Mucosa of descending colon (tissue), 3 donors: ENCODE data around the gene ZNF367. TPM values are rescaled to one million over a fixed set of nuclear protein-coding genes. Genes with fewer than 3 reads are reported as not detected.

Source experiments
- ATAC-seq: fragments of 200-7000 bp; cut with Tn5 transposase; one replicate; pipeline ENCODE4 v1.9.1; 2020; ENCODE audit warnings: mild to moderate bottlenecking, moderate library complexity
- DNase-seq, 3 donors: peaks; one replicate each; pipeline ENCODE4 v3.0.0-alpha.2; 2020
- H3K36me3 ChIP-seq: fragments of 200-600 bp; one replicate; pipeline ENCODE4 v1.8.0; 2021; ENCODE audit warnings: low read depth, mild to moderate bottlenecking
- H3K4me1 ChIP-seq: fragments of 200-600 bp; one replicate; pipeline ENCODE4 v1.8.0; 2021; ENCODE audit warnings: low read depth, mild to moderate bottlenecking
- H3K4me3 ChIP-seq: fragments of 200-600 bp; one replicate; pipeline ENCODE4 v1.8.0; 2021; ENCODE audit warnings: mild to moderate bottlenecking
- H3K9me3 ChIP-seq: fragments of 200-600 bp; one replicate; pipeline ENCODE4 v1.8.0; 2021; ENCODE audit warnings: mild to moderate bottlenecking
- intact Hi-C, 2 donors: fragments of 100-400 bp; cut with DNase I in 1 of 2; cut with micrococcal nuclease in 1 of 2; formaldehyde crosslinking; loops; one replicate each; pipeline versions ENCODE4 v1.11.0 to v1.11.1; 2022; cut with DNase I, micrococcal nuclease
- total RNA-seq, 3 donors: library from RNA; stranded (reverse); fragmentation: NEBNext Ultra II Directional in 2 of 3; extraction: Animal tissue kit (Norgen Biotek cat#: 25700) in 2 of 3; gene quantifications; one replicate each; pipeline versions ENCODE4 v1.2.1 to v1.2.4, GENCODE V29; 2021 to 2023
- TF ChIP-seq, protein P1 (sequence below): fragments of 200-600 bp; IDR thresholded peaks from one replicate; pipeline ENCODE4 v1.8.0; 2022; ENCODE audit warnings: antibody characterized with exemption, mild to moderate bottlenecking
- donor health status: DM: no; HTN: no; CAD: no; lungs with moderate emphysema.
- donor health status: DM: no; HTN: no; CAD: no.
- donor health status: DM: no; HTN: yes; CAD: no.

ZNF367 gene
- total RNA-seq, 3 donors from 2014 or later = 1.4 to 5.1 (median 2.6) TPM

DNA sequence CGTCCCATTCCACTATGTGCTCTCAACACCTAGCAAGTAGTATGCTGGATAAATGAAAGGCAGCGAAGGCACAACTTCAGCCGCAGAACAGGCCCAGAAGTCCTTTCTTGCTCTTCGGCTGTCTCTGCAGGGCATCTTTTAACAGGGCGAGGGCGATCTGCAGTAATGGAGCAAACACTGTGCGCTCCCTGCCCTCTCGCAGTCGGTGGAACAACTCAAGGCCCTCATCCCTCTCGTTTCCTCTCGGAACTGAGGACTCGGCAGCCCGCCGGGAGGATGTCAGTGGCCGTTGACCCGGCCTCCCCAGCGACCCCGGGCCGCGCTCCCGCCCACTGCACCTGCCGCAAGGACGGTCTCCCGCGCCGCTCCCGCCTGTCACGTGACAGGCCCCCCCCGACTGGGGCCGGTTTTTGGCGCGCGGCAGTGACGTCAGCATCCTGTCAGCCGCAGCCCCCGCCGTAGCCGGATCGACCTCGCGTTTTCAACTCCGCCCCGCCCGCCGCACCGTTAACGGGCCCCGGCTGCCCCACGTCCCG is 1.1 kb downstream of the ZNF367 start:
- Histone ChIP-seq H3K36me3 (no peaks in the 10 kb centered on the region), H3K4me1 (peaks cover 15% of the 10 kb centered on the region), H3K9me3 (no peaks in the 10 kb centered on the region), H3K4me3 (peak overlapping the region; percentile 71)
- ATAC-seq (peak; percentile 48), DNase-seq (peak; percentile 94 to 96 (median 94))
- intact Hi-C loops = no loop called here
- TF ChIP-seq, protein P1, sequence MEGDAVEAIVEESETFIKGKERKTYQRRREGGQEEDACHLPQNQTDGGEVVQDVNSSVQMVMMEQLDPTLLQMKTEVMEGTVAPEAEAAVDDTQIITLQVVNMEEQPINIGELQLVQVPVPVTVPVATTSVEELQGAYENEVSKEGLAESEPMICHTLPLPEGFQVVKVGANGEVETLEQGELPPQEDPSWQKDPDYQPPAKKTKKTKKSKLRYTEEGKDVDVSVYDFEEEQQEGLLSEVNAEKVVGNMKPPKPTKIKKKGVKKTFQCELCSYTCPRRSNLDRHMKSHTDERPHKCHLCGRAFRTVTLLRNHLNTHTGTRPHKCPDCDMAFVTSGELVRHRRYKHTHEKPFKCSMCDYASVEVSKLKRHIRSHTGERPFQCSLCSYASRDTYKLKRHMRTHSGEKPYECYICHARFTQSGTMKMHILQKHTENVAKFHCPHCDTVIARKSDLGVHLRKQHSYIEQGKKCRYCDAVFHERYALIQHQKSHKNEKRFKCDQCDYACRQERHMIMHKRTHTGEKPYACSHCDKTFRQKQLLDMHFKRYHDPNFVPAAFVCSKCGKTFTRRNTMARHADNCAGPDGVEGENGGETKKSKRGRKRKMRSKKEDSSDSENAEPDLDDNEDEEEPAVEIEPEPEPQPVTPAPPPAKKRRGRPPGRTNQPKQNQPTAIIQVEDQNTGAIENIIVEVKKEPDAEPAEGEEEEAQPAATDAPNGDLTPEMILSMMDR = no peak

- intact Hi-C loops = no loop called here
- H3K4me1 ChIP-seq = peaks cover 15% of the 10 kb centered on the region
- TF ChIP-seq, protein P1 = no peak
- DNase-seq (peak in 1 of 3 donors; percentile 46), ATAC-seq (no peak)
- H3K9me3 ChIP-seq = no peaks in the 10 kb centered on the region
- H3K36me3 ChIP-seq = no peaks in the 10 kb centered on the region
- no peak overlapping the region for H3K4me3 ChIP-seq
Measured at GRCh38 chr9:96413302-96414221, 4.6 kb downstream of the ZNF367 start.

DNA sequence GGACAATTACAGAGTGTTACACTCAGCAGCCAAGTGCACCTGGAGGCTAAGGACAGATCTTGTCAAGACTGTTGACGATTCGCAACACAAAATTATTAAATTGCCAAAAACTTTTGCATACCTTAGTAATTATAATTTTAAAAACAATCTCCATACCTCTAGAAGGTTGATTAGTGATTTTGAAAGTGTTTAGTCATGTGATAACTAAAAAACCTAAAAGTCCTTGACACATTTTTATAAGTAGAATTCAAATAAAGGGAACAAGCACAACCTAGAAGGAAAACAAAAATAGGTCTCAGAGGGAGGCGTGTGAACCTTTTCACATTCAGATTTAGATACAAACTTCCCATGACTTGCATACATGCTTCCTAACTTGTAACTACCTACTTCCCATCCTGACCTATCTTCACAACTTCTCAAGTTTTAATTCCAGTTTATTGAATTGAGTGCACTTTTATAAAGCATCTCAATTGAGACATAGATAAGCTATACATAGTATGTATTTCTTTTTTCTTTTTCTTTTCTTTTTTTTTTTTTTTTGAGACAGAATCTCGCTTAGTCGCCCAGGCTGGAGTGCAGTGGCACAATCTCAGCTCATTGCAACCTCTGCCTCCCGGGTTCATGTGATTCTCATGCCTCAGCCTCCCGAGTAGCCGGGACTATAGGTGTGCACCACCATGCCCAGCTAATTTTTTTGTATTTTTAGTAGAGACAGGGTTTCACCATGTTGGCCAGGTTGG is 5.8 kb downstream of the ZNF367 start:
- no peaks in the 10 kb centered on the region for H3K9me3 ChIP-seq
- H3K4me1 ChIP-seq = peaks cover 14% of the 10 kb centered on the region
- H3K36me3 ChIP-seq = no peaks in the 10 kb centered on the region
- no peak overlapping the region for H3K4me3 ChIP-seq
- intact Hi-C loops = no loop called here
- ATAC-seq (no peak), DNase-seq (no peak)
- TF ChIP-seq, protein P1 = no peak

- Histone ChIP-seq H3K36me3 (no peaks in the 10 kb centered on the region), H3K4me1 (peaks cover 14% of the 10 kb centered on the region), H3K9me3 (no peaks in the 10 kb centered on the region), H3K4me3 (no peak overlapping the region)
- DNase-seq (no peak), ATAC-seq (no peak)
- intact Hi-C loops = no loop called here
- TF ChIP-seq, protein P1 = no peak
Measured at GRCh38 chr9:96411129-96411838, 6.9 kb downstream of the ZNF367 start.
